ENCODE results near the gene GCNT1. TPM values are rescaled to one million over a fixed set of nuclear protein-coding genes. Genes with fewer than 3 reads are reported as not detected.
"Not testable (repeated sequence)": the region's sequence is repeated elsewhere in the genome, so short reads cannot be mapped to it uniquely, and the experiment has no call there.

Gene GCNT1
- total and polyA plus RNA-seq, 12 donors = 0.66 to 8.1 (median 1.9) TPM

- 83 to 88% methylated on average over 8 of the region's 8 CpGs for WGBS, 2 donors
- H3K4me1 ChIP-seq = peaks cover 0 to 29% (median 0%) of the 10 kb centered on the region in 9 donors
- no peak for ATAC-seq
These were observed 6.7 kb downstream of the GCNT1 start for GRCh38 chr9:76465442-76466298.

GRCh38 chr9:76466299-76466605 is 7.3 kb downstream of the GCNT1 start:
- DNase-seq (no peak), ATAC-seq (no peak)
- intact Hi-C loops (cut with DNase I) = loop anchor here in 1 of 10 donors (10.0 kb wide), 1 partner anchor 69 kb away; no protein-coding TSS in a partner anchor
- Histone ChIP-seq H3K4me1 (peaks cover 0 to 23% (median 0%) of the 10 kb centered on the region in 9 donors), H3K9me3 (no peaks in the 10 kb centered on the region), H3K27ac (no peak overlapping the region), H3K36me3 (peaks cover 0 to 18% (median 0%) of the 10 kb centered on the region in 9 donors), H3K27me3 (peaks cover 0 to 6% (median 0%) of the 10 kb centered on the region in 7 donors), H3K4me3 (no peak overlapping the region)
- 83 to 85% methylated on average over 2 of the region's 2 CpGs for WGBS, 2 donors
- TF ChIP-seq CTCF (IDR thresholded peaks at IDR 0.05) = no peak

More at GRCh38 chr9:76465442-76466298, 6.7 kb downstream of the GCNT1 start:
- H3K9me3 ChIP-seq = no peaks in the 10 kb centered on the region
- H3K4me3 ChIP-seq = no peak overlapping the region
- H3K27me3 ChIP-seq = peaks cover 0 to 6% (median 0%) of the 10 kb centered on the region in 7 donors
- no peak overlapping the region for H3K27ac ChIP-seq
- no peak for TF ChIP-seq CTCF (IDR thresholded peaks at IDR 0.05)
- intact Hi-C loops (cut with DNase I) = loop anchor here in 1 of 10 donors (10.0 kb wide), 1 partner anchor 69 kb away; no protein-coding TSS in a partner anchor
- no peak for DNase-seq
- H3K36me3 ChIP-seq = peaks cover 0 to 18% (median 0%) of the 10 kb centered on the region in 9 donors

- Histone ChIP-seq H3K4me3 (no peak overlapping the region), H3K27ac (no peak overlapping the region), H3K4me1 (peaks cover 0 to 49% (median 0%) of the 10 kb centered on the region in 9 donors), H3K9me3 (peaks cover 0 to 18% (median 0%) of the 10 kb centered on the region in 11 donors), H3K27me3 (no peaks in the 10 kb centered on the region), H3K36me3 (peaks cover 0 to 4% (median 0%) of the 10 kb centered on the region in 9 donors)
- DNase-seq = no peak
- intact Hi-C loops (cut with DNase I) = no loop called here
- 90 to 92% methylated on average over 3 of the region's 3 CpGs for WGBS, 2 donors
- ATAC-seq = no peak
- TF ChIP-seq CTCF (IDR thresholded peaks at IDR 0.05) = no peak
These were observed 15.4 kb downstream of the GCNT1 start for GRCh38 chr9:76474419-76474818.

- peak in 1 of 8 donors; percentile 48 for ATAC-seq
- peak overlapping the region in 1 of 10 donors; percentile 67 for H3K27ac ChIP-seq
These were observed 16.7 kb downstream of the GCNT1 start for GRCh38 chr9:76475686-76476085.

GRCh38 chr9:76477818-76478217 is 18.8 kb downstream of the GCNT1 start:
- Histone ChIP-seq H3K9me3 (peaks cover 0 to 28% (median 2%) of the 10 kb centered on the region in 11 donors), H3K4me1 (peaks cover 0 to 36% (median 0%) of the 10 kb centered on the region in 9 donors)
- DNase-seq; ATAC-seq; H3K4me3 ChIP-seq; H3K36me3 ChIP-seq; H3K27me3 ChIP-seq; intact Hi-C loops (cut with DNase I); H3K27ac ChIP-seq: not testable (repeated sequence)
- 82 to 85% methylated on average over 7 of the region's 7 CpGs for WGBS, 2 donors

More at GRCh38 chr9:76475686-76476085, 16.7 kb downstream of the GCNT1 start:
- Histone ChIP-seq H3K36me3 (peaks cover 0 to 4% (median 0%) of the 10 kb centered on the region in 9 donors), H3K27me3 (no peaks in the 10 kb centered on the region), H3K4me3 (no peak overlapping the region), H3K4me1 (peaks cover 0 to 49% (median 0%) of the 10 kb centered on the region in 9 donors), H3K9me3 (peaks cover 0 to 28% (median 2%) of the 10 kb centered on the region in 11 donors)
- WGBS, 2 donors = 80 to 84% methylated on average over 4 of the region's 4 CpGs
- intact Hi-C loops (cut with DNase I) = no loop called here
- TF ChIP-seq CTCF (IDR thresholded peaks at IDR 0.05) = no peak
- no peak for DNase-seq
